Measurements from ENCODE around the gene KIF26B. TPM values are rescaled to one million over a fixed set of nuclear protein-coding genes. Genes with fewer than 3 reads are reported as not detected.

The KIF26B gene
- total and polyA plus RNA-seq, 2 of the 4 experiments (the other 2 are of a cell fraction), result 0.53 to 0.54 TPM

DNA sequence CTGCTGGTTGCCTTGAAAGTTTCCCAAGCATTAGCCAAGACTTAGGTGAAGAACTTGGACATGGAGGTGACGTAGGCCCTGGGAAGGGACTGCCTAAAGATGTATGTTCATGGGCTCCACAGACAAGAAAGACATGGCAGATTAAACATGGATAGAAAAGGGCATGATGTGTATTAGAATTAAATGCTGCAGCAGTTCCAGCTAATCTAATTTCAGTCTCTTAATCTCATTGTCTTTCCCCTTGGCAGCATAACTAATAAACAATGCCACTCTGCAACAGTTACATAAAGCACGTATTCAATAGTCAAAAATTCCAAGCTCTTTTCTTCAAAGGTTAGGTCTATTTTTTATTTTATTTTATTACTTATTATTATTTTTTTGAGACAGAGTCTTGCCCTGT, 251.6 kb downstream of the KIF26B start:
- Histone ChIP-seq H3K56ac (ENCODE audit: extremely low read depth, insufficient read depth, low read length) (no peak overlapping the region), H3K4me1 (ENCODE audit: control insufficient read depth, insufficient read depth, low read length) (peaks cover 3% of the 10 kb centered on the region)

More for the DNA sequence above, 251.6 kb downstream of the KIF26B start:
- no peak overlapping the region for H2AK9ac ChIP-seq (replicated peaks; ENCODE audit: low read depth, low read length, poor library complexity)
- H3K4ac ChIP-seq (ENCODE audit: low read depth, low read length), result no peak overlapping the region
- H2AFZ ChIP-seq (replicated peaks; ENCODE audit: low read length, poor library complexity), result no peak overlapping the region
- DNase-seq, result no peak
- dilution Hi-C loops (cut with HindIII; ENCODE audit: low sequenced_read_pairs, unreplicated experiment) (no loop called here), in situ Hi-C loops (cut with MboI; ENCODE audit: low sequenced_read_pairs) (no loop called here), intact Hi-C loops (cut with micrococcal nuclease) (no loop called here)
- H3K79me1 ChIP-seq (ENCODE audit: low read depth in 1 of 2, low read length in 2 of 2), result no peaks in the 10 kb centered on the region
- H3K36me3 ChIP-seq (ENCODE audit: control insufficient read depth, insufficient read depth, low read length), result no peaks in the 10 kb centered on the region
- no peak overlapping the region for H4K8ac ChIP-seq (ENCODE audit: low read depth in 2 of 2, low read length in 2 of 2)
- no peak overlapping the region for H3K9ac ChIP-seq (ENCODE audit: low read depth, low read length)
- peaks cover 4% of the 10 kb centered on the region; the same call in 1 of the 2 replicates for H3K9me1 ChIP-seq (ENCODE audit: insufficient read depth, low read length)
- H2BK15ac ChIP-seq (ENCODE audit: low read depth, low read length), result no peak overlapping the region
- H3K18ac ChIP-seq (ENCODE audit: low read depth, low read length), result no peak overlapping the region
- no peak overlapping the region for H3K14ac ChIP-seq (replicated peaks; ENCODE audit: low read depth, low read length)
- H2BK5ac ChIP-seq (ENCODE audit: low read depth, low read length, poor library complexity, severe bottlenecking), result no peak overlapping the region
- no peak overlapping the region for H3K23ac ChIP-seq (ENCODE audit: low read depth, low read length)
- no TSS peak for BruUV-seq (replicated peaks)
- no peak overlapping the region for H2BK20ac ChIP-seq (ENCODE audit: low read depth, low read length)
- CTCF ChIA-PET, result interaction anchor here (1.2 kb wide), 1 partner anchor 9 kb away, joined by 3 read pairs; no protein-coding TSS in a partner anchor
- POLR2A ChIA-PET (ENCODE audit: unreplicated experiment), result no interaction called here
- H4K5ac ChIP-seq (ENCODE audit: low read depth, low read length), result no peak overlapping the region
- no CpG with 5 or more reads among the region's 2 CpGs for WGBS, 2 experiments (ENCODE audit: extremely low coverage in 2 of 2, insufficient read length in 1 of 2)
- H3K4me2 ChIP-seq (ENCODE audit: low read depth, low read length), result no peak overlapping the region
- TF ChIP-seq CHD1 (IDR thresholded peaks at IDR 0.05; ENCODE audit: low read depth, low read length) (no peak), MAFK (IDR thresholded peaks at IDR 0.05; ENCODE audit: low read depth, low read length) (no peak), MAZ (IDR thresholded peaks at IDR 0.05; ENCODE audit: borderline replicate concordance, low read depth, low read length) (no peak), RFX5 (IDR thresholded peaks at IDR 0.05; ENCODE audit: low read depth, low read length) (no peak), NFE2L2 (IDR thresholded peaks at IDR 0.05; ENCODE audit: low read depth, low read length) (no peak), ELK1 (IDR thresholded peaks at IDR 0.05; ENCODE audit: borderline replicate concordance, low read depth, low read length) (no peak), FOS (IDR thresholded peaks at IDR 0.05; ENCODE audit: low read depth, low read length) (no peak), SMC3 (IDR thresholded peaks at IDR 0.05; ENCODE audit: low read depth, low read length) (no peak), BHLHE40 (IDR thresholded peaks at IDR 0.05; ENCODE audit: low read depth, low read length) (no peak), RAD21 (IDR thresholded peaks at IDR 0.05; ENCODE audit: low read length) (no peak), POLR2A (IDR thresholded peaks at IDR 0.05; ENCODE audit: low read depth, low read length) (no peak)
- no peak for ATAC-seq (ENCODE audit: low read depth)
- no peak overlapping the region for H2AK5ac ChIP-seq (ENCODE audit: low read depth, low read length)
- H4K91ac ChIP-seq (ENCODE audit: insufficient read depth, low read depth, low read length), result no peak overlapping the region
- H3K27ac ChIP-seq (ENCODE audit: insufficient read depth, low read length), result no peak overlapping the region
- no peak overlapping the region for H2BK120ac ChIP-seq (ENCODE audit: low read depth, low read length)
- H3K4me3 ChIP-seq (ENCODE audit: insufficient read depth, low read depth, low read length), result no peak overlapping the region
- H3K9me3 ChIP-seq (ENCODE audit: control insufficient read depth, insufficient read depth, low read length), result no peaks in the 10 kb centered on the region
- no peaks in the 10 kb centered on the region for H3K27me3 ChIP-seq (ENCODE audit: control insufficient read depth, insufficient read depth, low read length)
- no peaks in the 10 kb centered on the region for H4K20me1 ChIP-seq (ENCODE audit: insufficient read depth, low read length)

All from IMR-90 (cell line).